ENCODE data around the gene PRC1.

Gene PRC1

GRCh38 chr15:90982135-90982534 lies 12.2 kb downstream of the PRC1 start:
- Histone ChIP-seq H3K4me3 (ENCODE audit: control insufficient read depth in 1 of 7, extremely low read depth in 1 of 7, insufficient read depth in 4 of 7, low read depth in 2 of 7, low read length in 6 of 7) (no peak overlapping the region), H3K27ac (ENCODE audit: insufficient read depth in 1 of 2, low read depth in 1 of 2, low read length in 2 of 2, poor library complexity in 1 of 2, severe bottlenecking in 2 of 2) (no peak overlapping the region), H3K4me1 (ENCODE audit: control extremely low read depth in 1 of 4, control insufficient read depth in 4 of 4, insufficient read depth in 4 of 4, low read length in 3 of 4) (peaks cover 0 to 7% (median 4%) of the 10 kb centered on the region in 4 experiments), H3K27me3 (replicated peaks in 2 of 5; ENCODE audit: control insufficient read depth in 4 of 5, insufficient read depth in 5 of 5, low read length in 4 of 5) (no peaks in the 10 kb centered on the region), H3K9me3 (ENCODE audit: control extremely low read depth in 1 of 5, control insufficient read depth in 4 of 5, insufficient read depth in 2 of 5, low read depth in 1 of 5, low read length in 4 of 5) (no peaks in the 10 kb centered on the region), H3K36me3 (ENCODE audit: control insufficient read depth in 4 of 4, insufficient read depth in 4 of 4, low read length in 3 of 4) (peaks cover 16 to 67% (median 44%) of the 10 kb centered on the region in 4 experiments)
- DNase-seq, result peak in 2 of 3 donors; percentile 48 to 56
- 93% methylated on average over 5 of the region's 5 CpGs for WGBS (ENCODE audit: insufficient coverage)
- POLR2A ChIA-PET, result no interaction called here
- CTCF ChIA-PET, result interaction anchor here (2.7 kb wide), 1 partner anchor 26 kb away, joined by 11 read pairs; no protein-coding TSS in a partner anchor

- H3K9me3 ChIP-seq (ENCODE audit: control extremely low read depth in 1 of 5, control insufficient read depth in 4 of 5, insufficient read depth in 2 of 5, low read depth in 1 of 5, low read length in 4 of 5), result no peaks in the 10 kb centered on the region
- ChIA-PET CTCF (interaction anchor here (0.5 to 3.3 kb wide), 3 partner anchors 20 to 543 kb away, joined by 3 to 11 read pairs (median 3); no protein-coding TSS in a partner anchor), POLR2A (no interaction called here)
- H3K4me1 ChIP-seq (ENCODE audit: control extremely low read depth in 1 of 4, control insufficient read depth in 4 of 4, insufficient read depth in 4 of 4, low read length in 3 of 4), result peaks cover 0 to 2% (median under 1%) of the 10 kb centered on the region in 4 experiments
- H3K4me3 ChIP-seq (ENCODE audit: control insufficient read depth in 1 of 7, extremely low read depth in 1 of 7, insufficient read depth in 4 of 7, low read depth in 2 of 7, low read length in 6 of 7), result no peak overlapping the region
- DNase-seq, result no peak
- H3K27me3 ChIP-seq (replicated peaks in 2 of 5; ENCODE audit: control insufficient read depth in 4 of 5, insufficient read depth in 5 of 5, low read length in 4 of 5), result no peaks in the 10 kb centered on the region
- no peak overlapping the region for H3K27ac ChIP-seq (ENCODE audit: insufficient read depth in 1 of 2, low read depth in 1 of 2, low read length in 2 of 2, poor library complexity in 1 of 2, severe bottlenecking in 2 of 2)
- H3K36me3 ChIP-seq (ENCODE audit: control insufficient read depth in 4 of 4, insufficient read depth in 4 of 4, low read length in 3 of 4), result peaks cover 16 to 72% (median 46%) of the 10 kb centered on the region in 4 experiments
- WGBS (ENCODE audit: insufficient coverage), result 92% methylated on average over 5 of the region's 6 CpGs
These were observed 12.7 kb downstream of the PRC1 start for GRCh38 chr15:90981681-90982080.

- ChIA-PET POLR2A (no interaction called here), CTCF (interaction anchor here (1.7 to 3.3 kb wide), 2 partner anchors 18 to 23 kb away, joined by 4 to 11 read pairs; no protein-coding TSS in a partner anchor)
- Histone ChIP-seq H3K9me3 (ENCODE audit: control extremely low read depth in 1 of 5, control insufficient read depth in 4 of 5, insufficient read depth in 2 of 5, low read depth in 1 of 5, low read length in 4 of 5) (no peaks in the 10 kb centered on the region), H3K4me3 (ENCODE audit: control insufficient read depth in 1 of 7, extremely low read depth in 1 of 7, insufficient read depth in 4 of 7, low read depth in 2 of 7, low read length in 6 of 7) (no peak overlapping the region), H3K36me3 (ENCODE audit: control insufficient read depth in 4 of 4, insufficient read depth in 4 of 4, low read length in 3 of 4) (peaks cover 20 to 87% (median 60%) of the 10 kb centered on the region in 4 experiments), H3K27me3 (replicated peaks in 2 of 5; ENCODE audit: control insufficient read depth in 4 of 5, insufficient read depth in 5 of 5, low read length in 4 of 5) (no peaks in the 10 kb centered on the region), H3K27ac (ENCODE audit: insufficient read depth in 1 of 2, low read depth in 1 of 2, low read length in 2 of 2, poor library complexity in 1 of 2, severe bottlenecking in 2 of 2) (no peak overlapping the region), H3K4me1 (ENCODE audit: control extremely low read depth in 1 of 4, control insufficient read depth in 4 of 4, insufficient read depth in 4 of 4, low read length in 3 of 4) (peaks cover 0 to 2% (median 0%) of the 10 kb centered on the region in 4 experiments)
- no CpG with 5 or more reads among the region's 1 CpG for WGBS (ENCODE audit: insufficient coverage)
- no peak for DNase-seq
These were observed 14.8 kb downstream of the PRC1 start for GRCh38 chr15:90979582-90979981.

GRCh38 chr15:90974216-90974615 lies 20.1 kb downstream of the PRC1 start:
- H3K4me1 ChIP-seq (ENCODE audit: control extremely low read depth in 1 of 4, control insufficient read depth in 4 of 4, insufficient read depth in 4 of 4, low read length in 3 of 4), result no peaks in the 10 kb centered on the region
- H3K9me3 ChIP-seq (ENCODE audit: control extremely low read depth in 1 of 5, control insufficient read depth in 4 of 5, insufficient read depth in 2 of 5, low read depth in 1 of 5, low read length in 4 of 5), result no peaks in the 10 kb centered on the region
- ChIA-PET POLR2A (no interaction called here), CTCF (no interaction called here)
- no peak overlapping the region for H3K27ac ChIP-seq (ENCODE audit: insufficient read depth in 1 of 2, low read depth in 1 of 2, low read length in 2 of 2, poor library complexity in 1 of 2, severe bottlenecking in 2 of 2)
- peaks cover 15 to 81% (median 59%) of the 10 kb centered on the region in 4 experiments for H3K36me3 ChIP-seq (ENCODE audit: control insufficient read depth in 4 of 4, insufficient read depth in 4 of 4, low read length in 3 of 4)
- H3K27me3 ChIP-seq (replicated peaks in 2 of 5; ENCODE audit: control insufficient read depth in 4 of 5, insufficient read depth in 5 of 5, low read length in 4 of 5), result no peaks in the 10 kb centered on the region
- no peak for DNase-seq
- WGBS (ENCODE audit: insufficient coverage), result 98% methylated on average over 19 of the region's 21 CpGs
- no peak overlapping the region for H3K4me3 ChIP-seq (ENCODE audit: control insufficient read depth in 1 of 7, extremely low read depth in 1 of 7, insufficient read depth in 4 of 7, low read depth in 2 of 7, low read length in 6 of 7)

- H3K36me3 ChIP-seq (ENCODE audit: control insufficient read depth in 4 of 4, insufficient read depth in 4 of 4, low read length in 3 of 4), result peaks cover 12 to 84% (median 65%) of the 10 kb centered on the region in 4 experiments
- DNase-seq, result no peak
- POLR2A ChIA-PET, result interaction anchor here (0.7 kb wide), 1 partner anchor 11 kb away, joined by 3 read pairs; no protein-coding TSS in a partner anchor
- H3K4me1 ChIP-seq (ENCODE audit: control extremely low read depth in 1 of 4, control insufficient read depth in 4 of 4, insufficient read depth in 4 of 4, low read length in 3 of 4), result no peaks in the 10 kb centered on the region
- H3K9me3 ChIP-seq (ENCODE audit: control extremely low read depth in 1 of 5, control insufficient read depth in 4 of 5, insufficient read depth in 2 of 5, low read depth in 1 of 5, low read length in 4 of 5), result no peaks in the 10 kb centered on the region
- no peak overlapping the region for H3K4me3 ChIP-seq (ENCODE audit: control insufficient read depth in 1 of 7, extremely low read depth in 1 of 7, insufficient read depth in 4 of 7, low read depth in 2 of 7, low read length in 6 of 7)
- WGBS (ENCODE audit: insufficient coverage), result no CpG with 5 or more reads among the region's 5 CpGs
- CTCF ChIA-PET, result interaction anchor here (0.8 to 1.8 kb wide), 2 partner anchors 14 to 77 kb away, joined by 3 to 5 read pairs; no protein-coding TSS in a partner anchor
- H3K27me3 ChIP-seq (replicated peaks in 2 of 5; ENCODE audit: control insufficient read depth in 4 of 5, insufficient read depth in 5 of 5, low read length in 4 of 5), result no peaks in the 10 kb centered on the region
- H3K27ac ChIP-seq (ENCODE audit: insufficient read depth in 1 of 2, low read depth in 1 of 2, low read length in 2 of 2, poor library complexity in 1 of 2, severe bottlenecking in 2 of 2), result no peak overlapping the region
These were observed 22.2 kb downstream of the PRC1 start for GRCh38 chr15:90972133-90972532.

- ChIA-PET CTCF (interaction anchor here (0.5 to 4.6 kb wide), 4 partner anchors 13 to 599 kb away, joined by 3 to 19 read pairs (median 4); partner anchors contain the start of gene UNC45A), POLR2A (no interaction called here)
- no peaks in the 10 kb centered on the region for H3K9me3 ChIP-seq (ENCODE audit: control extremely low read depth in 1 of 5, control insufficient read depth in 4 of 5, insufficient read depth in 2 of 5, low read depth in 1 of 5, low read length in 4 of 5)
- WGBS (ENCODE audit: insufficient coverage), result 97% methylated on average over 6 of the region's 7 CpGs
- no peaks in the 10 kb centered on the region for H3K4me1 ChIP-seq (ENCODE audit: control extremely low read depth in 1 of 4, control insufficient read depth in 4 of 4, insufficient read depth in 4 of 4, low read length in 3 of 4)
- DNase-seq, result no peak
- no peak overlapping the region for H3K27ac ChIP-seq (ENCODE audit: insufficient read depth in 1 of 2, low read depth in 1 of 2, low read length in 2 of 2, poor library complexity in 1 of 2, severe bottlenecking in 2 of 2)
- H3K27me3 ChIP-seq (replicated peaks in 2 of 5; ENCODE audit: control insufficient read depth in 4 of 5, insufficient read depth in 5 of 5, low read length in 4 of 5), result no peaks in the 10 kb centered on the region
- H3K4me3 ChIP-seq (ENCODE audit: control insufficient read depth in 1 of 7, extremely low read depth in 1 of 7, insufficient read depth in 4 of 7, low read depth in 2 of 7, low read length in 6 of 7), result no peak overlapping the region
- H3K36me3 ChIP-seq (ENCODE audit: control insufficient read depth in 4 of 4, insufficient read depth in 4 of 4, low read length in 3 of 4), result peaks cover 16 to 84% (median 67%) of the 10 kb centered on the region in 4 experiments
These were observed 24.1 kb downstream of the PRC1 start for GRCh38 chr15:90970274-90970673.

- H3K4me1 ChIP-seq (ENCODE audit: control extremely low read depth in 1 of 4, control insufficient read depth in 4 of 4, insufficient read depth in 4 of 4, low read length in 3 of 4), result no peaks in the 10 kb centered on the region
- WGBS (ENCODE audit: insufficient coverage), result 100% methylated on average over 1 of the region's 1 CpG
- no peak for DNase-seq
- H3K4me3 ChIP-seq (ENCODE audit: control insufficient read depth in 1 of 7, extremely low read depth in 1 of 7, insufficient read depth in 4 of 7, low read depth in 2 of 7, low read length in 6 of 7), result no peak overlapping the region
- H3K27ac ChIP-seq (ENCODE audit: insufficient read depth in 1 of 2, low read depth in 1 of 2, low read length in 2 of 2, poor library complexity in 1 of 2, severe bottlenecking in 2 of 2), result no peak overlapping the region
- no peaks in the 10 kb centered on the region for H3K9me3 ChIP-seq (ENCODE audit: control extremely low read depth in 1 of 5, control insufficient read depth in 4 of 5, insufficient read depth in 2 of 5, low read depth in 1 of 5, low read length in 4 of 5)
- CTCF ChIA-PET, result interaction anchor here (1.7 to 4.6 kb wide), 2 partner anchors 9 to 12 kb away, joined by 4 to 19 read pairs; no protein-coding TSS in a partner anchor
- H3K27me3 ChIP-seq (replicated peaks in 2 of 5; ENCODE audit: control insufficient read depth in 4 of 5, insufficient read depth in 5 of 5, low read length in 4 of 5), result no peaks in the 10 kb centered on the region
- POLR2A ChIA-PET, result no interaction called here
- peaks cover 15 to 82% (median 60%) of the 10 kb centered on the region in 4 experiments for H3K36me3 ChIP-seq (ENCODE audit: control insufficient read depth in 4 of 4, insufficient read depth in 4 of 4, low read length in 3 of 4)
These were observed 25.9 kb downstream of the PRC1 start for GRCh38 chr15:90968434-90968833.
